ENCODE measurements around the gene MAPT. TPM values are rescaled to one million over a fixed set of nuclear protein-coding genes. Genes with fewer than 3 reads are reported as not detected.
"Not testable (repeated sequence)": the region's sequence is repeated elsewhere in the genome, so short reads cannot be mapped to it uniquely, and the experiment has no call there.

MAPT gene
- total and polyA plus RNA-seq, 2 of the 4 experiments (the other 2 are of a cell fraction): 0.18 to 0.19 TPM

- H2BK20ac ChIP-seq (ENCODE audit: low read depth, low read length); H3K4me1 ChIP-seq (ENCODE audit: control insufficient read depth, insufficient read depth, low read length); H2BK120ac ChIP-seq (ENCODE audit: low read depth, low read length); H3K18ac ChIP-seq (ENCODE audit: low read depth, low read length); H2AK5ac ChIP-seq (ENCODE audit: low read depth, low read length); H3K14ac ChIP-seq (replicated peaks; ENCODE audit: low read depth, low read length); H2BK15ac ChIP-seq (ENCODE audit: low read depth, low read length); intact Hi-C loops (cut with micrococcal nuclease); H4K5ac ChIP-seq (ENCODE audit: low read depth, low read length); H3K4me3 ChIP-seq (ENCODE audit: insufficient read depth, low read depth, low read length); H3K36me3 ChIP-seq (ENCODE audit: control insufficient read depth, insufficient read depth, low read length); dilution Hi-C loops (cut with HindIII; ENCODE audit: low sequenced_read_pairs, unreplicated experiment); CTCF ChIA-PET; H3K4me2 ChIP-seq (ENCODE audit: low read depth, low read length); BruUV-seq (replicated peaks); in situ Hi-C loops (cut with MboI; ENCODE audit: low sequenced_read_pairs); H3K27ac ChIP-seq (ENCODE audit: insufficient read depth, low read length); H3K56ac ChIP-seq (ENCODE audit: extremely low read depth, insufficient read depth, low read length); H2AFZ ChIP-seq (replicated peaks; ENCODE audit: low read length, poor library complexity); H3K23ac ChIP-seq (ENCODE audit: low read depth, low read length); DNase-seq; POLR2A ChIA-PET (ENCODE audit: unreplicated experiment); H4K91ac ChIP-seq (ENCODE audit: insufficient read depth, low read depth, low read length); H4K8ac ChIP-seq (ENCODE audit: low read depth in 2 of 2, low read length in 2 of 2); H3K79me1 ChIP-seq (ENCODE audit: low read depth in 1 of 2, low read length in 2 of 2); H3K9me1 ChIP-seq (ENCODE audit: insufficient read depth, low read length); H3K9ac ChIP-seq (ENCODE audit: low read depth, low read length); H3K4ac ChIP-seq (ENCODE audit: low read depth, low read length); H3K9me3 ChIP-seq (ENCODE audit: control insufficient read depth, insufficient read depth, low read length); ATAC-seq (ENCODE audit: low read depth); H4K20me1 ChIP-seq (ENCODE audit: insufficient read depth, low read length); H2BK5ac ChIP-seq (ENCODE audit: low read depth, low read length, poor library complexity, severe bottlenecking); H2AK9ac ChIP-seq (replicated peaks; ENCODE audit: low read depth, low read length, poor library complexity): not testable (repeated sequence)
- no CpG with 5 or more reads among the region's 4 CpGs for WGBS, 2 experiments (ENCODE audit: extremely low coverage in 2 of 2, insufficient read length in 1 of 2)
- peaks cover 31% of the 10 kb centered on the region for H3K27me3 ChIP-seq (ENCODE audit: control insufficient read depth, insufficient read depth, low read length)
Observed at GRCh38 chr17:45956746-45957145, 62.4 kb downstream of the MAPT start.

All from IMR-90 (cell line).